ENCODE results near the gene TBCB.

The TBCB gene

GRCh38 chr19:36151144-36152018 lies 36.1 kb downstream of the TBCB start:
- Histone ChIP-seq H3K27ac (replicated peaks) (no peak overlapping the region), H3K27me3 (ENCODE audit: insufficient read depth, poor library complexity, severe bottlenecking) (no peaks in the 10 kb centered on the region), H3K4me3 (replicated peaks; ENCODE audit: insufficient read depth, low read length) (no peak overlapping the region)
- TF ChIP-seq GABPA (IDR thresholded peaks at IDR 0.05; ENCODE audit: low read depth) (no peak), SPI1 (IDR thresholded peaks at IDR 0.05; ENCODE audit: borderline replicate concordance, low read depth) (no peak), CTCF (IDR thresholded peaks at IDR 0.05; ENCODE audit: insufficient read depth, low read length) (no peak), POLR2AphosphoS5 (IDR thresholded peaks at IDR 0.05; ENCODE audit: low read depth) (no peak), REST (IDR thresholded peaks at IDR 0.05; ENCODE audit: insufficient replicate concordance, low read depth) (no peak)
- no peak for DNase-seq (ENCODE audit: low read depth in 1 of 2, low spot score in 1 of 2)

- Histone ChIP-seq H3K27ac (replicated peaks) (no peak overlapping the region), H3K4me3 (replicated peaks; ENCODE audit: insufficient read depth, low read length) (no peak overlapping the region), H3K27me3 (ENCODE audit: insufficient read depth, poor library complexity, severe bottlenecking) (no peaks in the 10 kb centered on the region)
- no peak for TF ChIP-seq GABPA (IDR thresholded peaks at IDR 0.05; ENCODE audit: low read depth)
- TF ChIP-seq POLR2AphosphoS5 (IDR thresholded peaks at IDR 0.05; ENCODE audit: low read depth): no peak
- no peak for TF ChIP-seq SPI1 (IDR thresholded peaks at IDR 0.05; ENCODE audit: borderline replicate concordance, low read depth)
- no peak for TF ChIP-seq CTCF (IDR thresholded peaks at IDR 0.05; ENCODE audit: insufficient read depth, low read length)
- no peak for TF ChIP-seq REST (IDR thresholded peaks at IDR 0.05; ENCODE audit: insufficient replicate concordance, low read depth)
- no peak for DNase-seq (ENCODE audit: low read depth in 1 of 2, low spot score in 1 of 2)
These were observed 36.7 kb downstream of the TBCB start for GRCh38 chr19:36152019-36152351.

GRCh38 chr19:36152352-36153091 lies 37.3 kb downstream of the TBCB start, which contains the start of gene COX7A1:
TSS of gene COX7A1 (minus strand) at chr19:36152447. CDS start at chr19:36152407, 40 bp downstream.
- no peak for DNase-seq (ENCODE audit: low read depth in 1 of 2, low spot score in 1 of 2)
- Histone ChIP-seq H3K27ac (replicated peaks) (no peak within 1 kb of the TSS), H3K4me3 (replicated peaks; ENCODE audit: insufficient read depth, low read length) (no peak within 1 kb of the TSS), H3K27me3 (ENCODE audit: insufficient read depth, poor library complexity, severe bottlenecking) (no peaks in the 10 kb centered on the region)
- TF ChIP-seq POLR2AphosphoS5 (IDR thresholded peaks at IDR 0.05; ENCODE audit: low read depth) (no peak), CTCF (IDR thresholded peaks at IDR 0.05; ENCODE audit: insufficient read depth, low read length) (no peak), REST (IDR thresholded peaks at IDR 0.05; ENCODE audit: insufficient replicate concordance, low read depth) (no peak), GABPA (IDR thresholded peaks at IDR 0.05; ENCODE audit: low read depth) (no peak), SPI1 (IDR thresholded peaks at IDR 0.05; ENCODE audit: borderline replicate concordance, low read depth) (no peak)
